SU-DHL-6 (cell line): ENCODE results near the gene SKI.

ENCODE experiments used
- EZH2phosphoT487 ChIP-seq: fragments of 200-600 bp; sonication (generic), shearing (Covaris generic); conservative IDR thresholded peaks from 2 replicates; pipeline ENCODE4 v1.6.1; 2018; ENCODE audit warnings: mild to moderate bottlenecking, antibody characterized with exemption, low read length, moderate library complexity, mixed read lengths
- TF ChIP-seq, protein P1 (sequence below): fragments of 200-600 bp; sonication (generic); IDR thresholded peaks from one replicate; pipeline ENCODE4 v1.5.1; 2017; ENCODE audit warnings: antibody characterized with exemption, mild to moderate bottlenecking, low read length, moderate library complexity; ENCODE audit not compliant: insufficient read depth, poor library complexity, severe bottlenecking

DNA sequence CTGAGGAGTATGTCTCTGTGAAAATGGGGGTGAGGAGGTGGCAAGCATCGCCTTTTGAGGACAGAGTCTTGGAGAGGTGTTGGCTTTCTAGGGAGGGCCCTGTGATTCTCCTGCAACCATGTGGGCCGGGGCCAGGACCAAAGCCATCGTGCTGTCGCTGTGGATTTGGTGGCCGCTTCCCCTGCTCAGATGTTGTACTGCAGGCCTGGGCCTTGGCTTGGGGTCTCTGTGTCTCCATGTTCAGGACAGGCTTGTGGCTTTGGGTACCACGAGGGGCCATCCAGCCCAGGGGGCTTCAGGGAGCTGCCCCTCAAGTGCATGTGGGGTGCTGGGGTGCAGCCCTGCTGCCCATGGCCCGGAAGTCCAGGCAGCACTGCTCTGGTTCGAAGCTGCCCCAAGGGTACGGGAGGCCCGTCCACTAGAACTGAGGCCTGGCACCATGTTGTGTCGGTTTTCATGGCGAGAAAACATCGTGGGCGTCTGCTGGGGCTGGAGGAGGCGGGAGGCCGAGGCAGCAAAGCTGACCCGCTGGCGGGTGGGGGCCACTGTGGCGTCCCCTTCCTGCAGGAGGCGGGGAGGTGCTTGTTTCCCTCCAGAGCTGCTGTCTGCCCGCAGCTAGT, 55.4 kb downstream of the SKI start:
- TF ChIP-seq, protein P1, sequence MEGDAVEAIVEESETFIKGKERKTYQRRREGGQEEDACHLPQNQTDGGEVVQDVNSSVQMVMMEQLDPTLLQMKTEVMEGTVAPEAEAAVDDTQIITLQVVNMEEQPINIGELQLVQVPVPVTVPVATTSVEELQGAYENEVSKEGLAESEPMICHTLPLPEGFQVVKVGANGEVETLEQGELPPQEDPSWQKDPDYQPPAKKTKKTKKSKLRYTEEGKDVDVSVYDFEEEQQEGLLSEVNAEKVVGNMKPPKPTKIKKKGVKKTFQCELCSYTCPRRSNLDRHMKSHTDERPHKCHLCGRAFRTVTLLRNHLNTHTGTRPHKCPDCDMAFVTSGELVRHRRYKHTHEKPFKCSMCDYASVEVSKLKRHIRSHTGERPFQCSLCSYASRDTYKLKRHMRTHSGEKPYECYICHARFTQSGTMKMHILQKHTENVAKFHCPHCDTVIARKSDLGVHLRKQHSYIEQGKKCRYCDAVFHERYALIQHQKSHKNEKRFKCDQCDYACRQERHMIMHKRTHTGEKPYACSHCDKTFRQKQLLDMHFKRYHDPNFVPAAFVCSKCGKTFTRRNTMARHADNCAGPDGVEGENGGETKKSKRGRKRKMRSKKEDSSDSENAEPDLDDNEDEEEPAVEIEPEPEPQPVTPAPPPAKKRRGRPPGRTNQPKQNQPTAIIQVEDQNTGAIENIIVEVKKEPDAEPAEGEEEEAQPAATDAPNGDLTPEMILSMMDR = no peak
- TF ChIP-seq EZH2phosphoT487 = no peak
